T-helper 2 cell treated with Interferon-gamma antibody and Interleukin-4, amounts not matched to agents 100 ng/mL and 5 ng/mL, for 36 hours (primary cell): ENCODE results near the gene SUPT16H. TPM values are rescaled to one million over a fixed set of nuclear protein-coding genes. Genes with fewer than 3 reads are reported as not detected.
"Not testable (repeated sequence)": the region's sequence is repeated elsewhere in the genome, so short reads cannot be mapped to it uniquely, and the experiment has no call there.

ENCODE experiments used
- intact Hi-C: fragments of 100-400 bp; cut with micrococcal nuclease; formaldehyde crosslinking; loops from one replicate; pipeline ENCODE4 v1.15.1; 2023
- total RNA-seq: library from RNA; stranded (reverse); gene quantifications from 2 replicates; pipeline ENCODE4 v1.2.3, GENCODE V29; 2022

The SUPT16H gene
- total RNA-seq = 130 and 137 TPM in 2 replicates

DNA sequence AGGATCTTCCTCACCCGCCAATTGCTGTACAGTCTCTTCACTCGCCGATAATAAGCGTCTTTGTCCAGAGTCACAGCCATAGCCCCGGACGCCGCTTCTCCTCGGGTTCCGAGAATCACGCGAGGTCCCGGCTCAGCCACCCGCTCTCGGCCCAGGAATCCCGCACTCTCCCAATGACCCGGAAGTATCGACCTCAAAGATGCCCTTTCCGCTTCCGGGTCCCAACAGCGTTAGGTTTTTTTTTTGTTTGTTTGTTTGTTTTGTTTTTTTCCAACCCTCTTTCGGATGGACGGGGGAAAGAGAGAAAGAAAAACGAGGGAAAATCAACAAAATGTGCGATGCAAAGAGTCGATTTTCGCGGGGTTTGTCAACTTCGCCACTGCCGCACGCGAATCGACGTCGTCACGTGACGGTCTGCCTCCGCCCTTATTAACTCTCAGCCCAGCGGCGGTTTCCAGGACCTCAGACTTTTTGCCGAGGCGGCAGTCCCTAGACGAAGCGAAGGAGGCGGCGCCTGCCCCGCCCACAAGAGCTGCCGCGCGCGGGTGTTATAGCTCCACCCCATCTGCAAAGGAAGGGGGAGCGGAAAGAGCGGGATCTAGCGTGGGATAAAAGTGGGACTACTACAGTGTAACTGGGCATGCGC, at the start of gene SUPT16H:
Gene SUPT16H, minus strand, starts transcription at position 172 of the 646 bp plus-strand sequence. Its CDS starts 92 bp downstream, at position 80.
- intact Hi-C loops = loop anchor here (1.0 to 5.0 kb wide), 9 partner anchors 53 to 282 kb away; partner anchors contain the start of genes CHD8, HNRNPC, METTL3 and TMEM253

DNA sequence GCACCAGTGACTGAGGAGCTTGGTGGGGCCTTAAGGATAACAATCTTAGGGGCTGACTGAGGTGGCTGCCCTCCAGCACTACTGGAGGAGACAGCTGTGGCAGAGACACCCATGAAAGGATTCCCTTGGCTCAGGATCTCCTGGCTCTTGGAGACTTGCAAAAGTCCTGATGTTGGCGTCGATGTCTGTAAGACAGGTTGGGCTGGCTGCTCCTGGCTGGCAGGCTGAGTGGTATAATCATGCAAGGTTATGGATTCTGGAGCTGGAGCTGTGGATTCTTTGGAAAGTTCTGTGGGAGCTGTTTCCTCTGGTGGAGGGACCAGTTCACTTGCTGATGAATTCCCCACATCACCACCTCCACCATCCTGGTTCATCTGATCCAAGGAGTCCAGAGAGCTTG, 47.3 kb upstream of the SUPT16H start:
- intact Hi-C loops = loop anchor here (10.0 kb wide), 1 partner anchor 326 kb away; the partner anchor contains the start of gene TMEM253

DNA sequence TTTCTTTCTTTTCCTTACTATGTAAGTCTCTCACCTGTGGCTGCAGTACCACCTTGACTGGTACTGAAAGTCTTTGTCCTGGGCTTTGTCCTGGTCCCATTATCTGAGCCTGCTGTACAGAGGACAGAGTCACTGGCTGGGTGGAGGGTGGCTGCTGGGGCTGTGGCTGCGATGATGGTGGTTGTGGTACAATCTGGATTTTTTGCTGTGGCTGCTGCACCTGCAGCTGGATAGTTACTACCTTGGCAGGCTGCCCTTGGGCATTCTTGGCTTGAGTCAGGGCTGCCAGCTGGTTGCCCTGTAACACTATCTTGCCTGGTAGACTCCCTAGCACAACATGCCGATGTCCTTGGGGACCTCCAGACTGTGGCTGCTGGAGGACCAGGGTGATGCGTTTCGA, 45.1 kb upstream of the SUPT16H start:
- intact Hi-C loops = no loop called here

DNA sequence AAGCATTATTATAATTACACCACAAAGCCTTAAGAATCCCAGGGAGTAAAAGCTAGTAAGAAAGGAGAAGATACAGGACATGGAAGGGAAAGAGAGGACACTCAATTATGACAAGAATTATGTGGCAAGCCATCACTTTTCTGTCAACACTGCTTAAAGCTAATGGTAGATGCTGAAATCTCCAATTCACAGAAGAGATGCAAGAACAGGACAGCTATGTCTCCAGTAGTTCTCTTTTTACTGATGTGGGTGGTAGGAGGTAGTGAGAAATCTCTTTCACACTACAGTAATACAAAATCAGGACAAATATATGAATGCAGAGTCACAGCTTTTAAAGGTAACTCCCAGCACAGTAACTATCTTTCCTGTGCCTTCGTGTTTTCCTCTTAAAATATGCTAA, 42.9 kb upstream of the SUPT16H start:
- intact Hi-C loops = no loop called here

DNA sequence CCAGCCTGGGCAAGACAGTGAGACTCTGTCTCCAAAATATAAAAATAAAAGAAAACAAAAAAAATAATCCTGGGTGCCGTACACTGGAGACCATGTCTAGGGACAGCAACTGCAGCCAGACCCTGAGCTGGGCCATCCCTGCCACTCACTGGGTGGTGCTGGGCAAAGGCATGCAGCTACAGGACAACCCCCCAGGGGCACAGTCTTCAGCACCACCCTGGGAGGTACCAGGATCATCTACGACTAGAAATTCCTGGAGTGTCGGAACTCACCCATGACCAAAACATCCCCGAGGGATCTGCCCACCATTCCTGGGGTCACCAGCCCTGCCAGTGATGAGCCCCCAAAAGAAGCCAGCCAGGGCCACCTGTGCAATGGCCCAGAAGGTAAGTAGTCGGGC, 35.7 kb upstream of the SUPT16H start:
- intact Hi-C loops = no loop called here

DNA sequence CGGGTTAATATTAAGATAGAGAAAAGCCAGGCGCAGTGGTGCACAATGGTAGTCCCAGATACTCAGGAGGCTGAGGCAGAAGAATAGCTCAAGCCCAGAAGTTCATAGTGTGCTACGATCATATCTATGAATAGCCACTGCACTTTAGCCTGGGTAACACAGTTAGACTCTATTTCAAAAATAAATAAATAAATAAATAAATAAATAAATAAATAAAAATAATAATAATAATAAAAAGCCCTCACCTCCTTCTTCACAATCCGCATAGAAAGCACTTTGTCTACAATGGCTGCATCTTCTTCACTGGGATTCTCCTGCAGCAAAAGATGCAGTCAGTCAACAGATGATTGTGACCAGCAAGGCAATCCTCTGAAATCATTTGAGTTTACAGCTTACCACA, 31.5 kb upstream of the SUPT16H start:
- intact Hi-C loops = no loop called here

DNA sequence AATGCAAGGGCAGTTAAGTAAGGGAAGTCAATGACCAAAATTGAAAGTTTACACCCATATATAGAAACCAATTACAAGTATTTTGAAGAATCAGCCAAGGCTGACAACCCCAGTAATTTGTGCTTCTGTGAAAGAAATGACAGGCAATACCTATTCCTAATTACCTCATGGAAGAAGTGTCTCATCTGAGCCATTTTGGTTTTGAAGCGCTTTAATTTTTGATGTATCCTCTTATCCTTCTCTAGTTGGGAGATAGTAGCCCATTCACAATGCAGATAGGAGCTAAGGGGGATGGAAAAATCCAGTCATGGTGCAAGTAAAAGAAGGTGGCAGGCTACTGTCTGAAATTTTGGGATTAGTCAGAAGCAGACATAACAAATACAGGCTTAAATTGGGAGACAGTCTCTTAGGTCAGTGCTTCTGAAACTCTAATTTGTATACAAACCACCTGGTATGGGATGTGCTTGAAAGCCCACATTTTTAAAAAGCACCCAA, 30.4 kb upstream of the SUPT16H start:
- intact Hi-C loops = no loop called here

DNA sequence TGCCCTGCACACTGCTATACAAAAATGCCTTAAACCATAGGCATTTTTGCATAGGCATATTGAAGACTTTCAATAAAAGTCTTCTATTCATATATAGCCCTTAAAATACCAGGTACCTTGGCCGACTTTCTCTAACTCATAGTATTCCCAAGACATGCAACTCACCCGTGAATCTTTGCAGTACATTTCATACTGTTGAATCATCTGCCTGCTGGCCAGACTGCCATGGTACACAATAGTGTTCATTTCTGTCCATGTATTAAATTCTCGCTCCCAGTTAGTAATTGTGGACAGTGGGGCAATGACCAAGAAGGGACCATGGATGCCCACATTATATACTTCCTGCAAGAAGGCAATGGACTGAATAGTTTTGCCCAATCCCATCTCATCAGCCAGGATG, 24.3 kb upstream of the SUPT16H start:
- intact Hi-C loops = no loop called here

DNA sequence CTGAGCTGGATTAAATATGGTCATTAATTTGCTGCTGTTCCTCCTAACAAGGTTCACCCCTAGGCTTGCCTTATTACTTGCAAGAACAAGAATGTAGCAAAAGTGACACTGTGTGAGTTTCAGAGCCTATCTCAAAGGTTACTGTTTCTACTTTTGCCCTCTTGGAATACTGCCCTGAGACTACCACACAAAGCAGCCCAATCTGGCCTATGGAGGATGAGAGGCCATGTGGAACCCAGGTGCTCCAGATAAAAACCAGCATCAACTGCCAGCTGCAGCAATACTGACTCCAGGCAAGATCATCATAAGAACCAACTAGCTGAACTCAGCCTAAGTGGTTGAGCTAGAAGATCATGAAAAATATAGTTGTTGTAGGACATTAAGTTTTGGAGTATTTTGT, 22.4 kb upstream of the SUPT16H start:
- intact Hi-C loops = no loop called here

DNA sequence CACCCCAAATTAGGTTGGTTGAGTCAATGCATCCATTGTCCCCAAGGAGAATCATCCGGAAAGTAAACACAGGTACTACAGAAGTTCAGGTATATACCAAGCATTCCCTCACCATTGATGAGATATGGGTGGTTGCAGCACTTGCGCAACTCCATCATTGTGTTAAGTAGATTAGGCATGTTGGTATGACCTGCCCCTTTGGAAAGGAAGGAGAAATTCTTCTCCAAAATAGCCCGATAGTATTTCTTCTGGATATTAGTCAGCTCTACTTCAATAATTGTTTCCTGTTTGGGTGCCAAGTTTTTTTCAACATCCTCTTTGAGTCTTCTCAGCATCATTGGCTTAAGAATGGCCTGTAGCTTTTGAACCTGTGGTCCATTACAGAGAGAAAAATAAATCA, 21.3 kb upstream of the SUPT16H start:
- intact Hi-C loops = no loop called here

DNA sequence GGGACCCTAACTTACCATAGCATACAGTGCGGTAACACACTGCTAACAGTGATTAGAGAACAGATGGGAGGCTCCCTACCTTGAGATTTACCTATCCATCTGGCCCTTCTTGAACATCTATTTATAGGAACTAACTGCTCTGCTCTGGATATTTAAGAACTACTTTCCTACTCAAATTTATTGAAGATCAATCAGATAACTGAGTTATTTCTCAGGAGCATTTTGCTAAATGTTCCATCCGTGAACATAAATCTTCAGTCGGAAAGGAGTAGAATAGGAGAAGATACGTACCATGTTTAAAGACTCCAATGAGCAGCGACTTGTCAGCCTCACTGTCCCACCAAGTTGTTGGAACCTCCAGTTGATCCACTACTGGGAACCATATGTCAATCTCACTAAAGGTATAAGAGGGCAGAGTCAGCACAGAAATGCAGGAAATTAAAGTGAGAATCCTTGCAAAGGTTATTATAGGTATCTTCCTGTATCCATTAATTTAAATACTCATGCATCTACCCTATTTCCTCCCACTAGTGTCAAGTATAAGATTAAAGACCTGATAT, 15.6 kb upstream of the SUPT16H start:
- intact Hi-C loops = no loop called here

DNA sequence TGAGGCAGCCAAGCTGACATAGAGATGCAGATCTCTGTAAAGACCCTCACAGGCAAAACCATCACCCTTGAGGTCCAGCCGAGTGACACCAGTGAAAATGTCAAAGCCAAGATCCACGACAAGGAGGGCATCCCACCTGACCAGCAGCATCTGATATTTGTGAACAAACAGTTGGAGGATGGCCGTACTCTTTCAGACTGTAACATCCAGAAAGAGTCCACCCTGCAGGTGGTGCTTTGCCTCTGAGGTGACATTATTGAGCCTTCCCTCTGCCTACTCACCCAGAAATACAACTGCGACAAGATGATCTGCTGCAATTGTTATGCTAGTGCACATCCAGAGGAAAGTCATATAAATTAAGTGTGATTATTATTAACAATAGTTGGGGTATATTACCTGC, 15.1 kb upstream of the SUPT16H start:
- intact Hi-C loops = no loop called here

DNA sequence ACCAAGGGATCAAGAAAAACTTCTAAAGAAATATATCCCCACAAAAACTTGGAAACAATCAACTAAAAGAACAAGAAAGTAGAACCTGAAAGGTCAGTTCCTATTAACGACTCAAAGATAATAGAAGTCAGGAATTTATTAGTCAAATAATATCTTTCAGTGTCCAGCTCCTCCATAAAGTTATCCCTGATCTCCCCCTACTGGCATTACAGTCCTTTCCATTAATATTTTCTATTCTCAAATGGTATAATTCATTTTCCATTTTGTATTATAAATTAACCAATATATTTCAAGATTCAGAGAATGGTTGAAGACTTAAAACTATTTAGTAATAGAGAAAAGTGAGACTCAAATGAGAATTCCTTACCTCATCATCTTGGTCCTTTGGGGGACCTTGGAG, 11.6 kb upstream of the SUPT16H start:
- intact Hi-C loops = no loop called here

DNA sequence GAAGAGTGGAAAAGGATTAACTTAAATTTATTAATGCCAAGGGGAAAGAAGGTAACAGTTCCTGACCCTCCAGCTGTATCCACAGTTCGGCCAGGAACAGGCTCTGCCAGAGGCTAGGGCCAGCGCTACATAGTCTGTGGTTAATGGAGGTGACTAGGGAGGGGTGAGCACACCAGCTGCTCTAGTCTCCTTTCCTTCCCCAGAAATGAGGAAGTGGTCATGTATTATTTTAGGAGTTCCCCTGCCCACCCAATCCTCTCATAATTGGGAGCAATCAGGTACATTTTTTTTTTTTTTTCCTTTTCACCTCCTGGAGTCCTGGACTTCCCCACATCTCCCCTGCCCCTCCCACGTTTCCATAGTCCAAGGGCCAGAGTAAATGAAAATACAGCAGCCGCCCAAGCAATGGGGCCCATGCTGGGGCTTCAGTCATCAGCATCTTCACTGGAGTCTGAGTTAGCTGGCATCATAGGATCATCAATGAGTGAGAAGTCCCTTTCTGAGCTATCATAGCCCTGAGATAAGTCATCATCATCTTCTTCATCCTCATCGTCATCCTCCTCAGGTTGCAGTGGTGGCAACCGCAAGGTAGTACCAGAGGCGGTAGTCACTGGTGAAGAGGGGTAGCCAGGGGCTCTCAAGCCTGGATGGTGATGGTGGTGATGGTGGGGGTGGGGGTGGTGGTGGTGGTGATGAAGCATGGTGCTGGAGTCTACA, 1.5 kb upstream of the SUPT16H start:
- intact Hi-C loops = loop anchor here (2.0 kb wide), 2 partner anchors 77 to 125 kb away; partner anchors contain the start of gene METTL3

DNA sequence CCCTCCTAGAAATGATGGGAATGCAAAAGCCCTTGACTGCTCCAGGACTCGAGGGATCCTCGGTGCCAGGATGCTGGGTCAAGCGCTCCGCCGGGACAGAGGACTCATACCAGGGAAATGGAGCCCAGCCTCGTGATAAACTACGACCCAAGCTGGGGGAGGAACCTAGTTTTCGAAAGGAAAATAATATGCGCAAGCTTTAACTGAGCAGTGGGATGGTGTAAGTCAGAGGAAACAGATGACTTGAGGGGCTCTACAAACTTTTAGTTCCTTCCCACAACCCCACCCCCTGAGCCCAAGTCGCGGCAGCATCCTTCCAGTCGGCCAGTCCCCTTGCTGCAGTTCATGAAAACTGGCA, 654 bp upstream of the SUPT16H start:
- intact Hi-C loops = loop anchor here (1.0 to 5.0 kb wide), 9 partner anchors 53 to 282 kb away; partner anchors contain the start of genes CHD8, HNRNPC, METTL3 and TMEM253

DNA sequence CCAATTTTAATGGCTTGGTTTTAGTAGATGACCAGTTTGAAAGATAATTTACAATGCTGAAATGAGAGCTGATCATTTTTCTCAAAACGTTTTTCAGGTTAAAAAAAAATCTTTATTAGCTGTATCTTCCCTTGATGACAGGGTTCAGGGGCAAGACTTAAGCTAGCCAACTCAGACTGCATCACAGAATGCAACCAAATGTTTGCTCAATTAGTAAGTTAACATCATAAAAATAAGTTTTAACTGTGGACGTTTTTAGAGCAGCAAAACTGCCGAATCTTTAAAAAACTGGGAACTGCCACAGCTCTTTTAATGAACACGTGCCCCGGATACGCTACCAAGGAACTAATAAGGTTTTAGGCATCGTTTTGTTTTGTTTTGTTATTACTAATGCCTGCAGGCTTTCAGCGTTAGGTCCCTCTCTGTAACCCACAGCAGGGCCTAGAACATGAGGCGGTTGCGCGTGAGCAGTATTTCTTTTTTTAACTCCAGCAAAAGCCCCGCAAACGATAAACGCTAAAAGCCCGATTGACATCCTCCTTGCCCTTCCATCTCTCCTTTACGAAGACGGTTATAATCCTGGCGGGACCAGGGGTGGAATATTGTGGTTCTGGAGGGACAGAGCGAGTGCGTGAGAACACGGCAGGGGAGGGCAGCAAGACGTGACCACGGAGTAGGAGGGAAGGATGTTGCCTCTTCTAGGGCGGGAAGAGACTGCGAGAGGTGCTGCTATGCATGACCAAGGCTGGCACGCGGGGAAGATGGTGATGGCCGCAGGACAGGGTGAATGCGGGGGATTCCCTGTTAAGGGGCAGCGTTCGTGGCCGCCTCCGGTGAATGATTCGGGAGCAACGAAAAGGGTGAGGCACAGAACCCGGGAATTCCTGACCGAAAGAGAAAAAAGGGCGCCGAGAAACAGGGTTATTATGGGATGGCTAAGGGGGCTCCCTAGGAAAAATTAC, 652 bp downstream of the SUPT16H start:
- intact Hi-C loops = loop anchor here (5.0 kb wide), 2 partner anchors 151 to 281 kb away; partner anchors contain the start of gene TMEM253

DNA sequence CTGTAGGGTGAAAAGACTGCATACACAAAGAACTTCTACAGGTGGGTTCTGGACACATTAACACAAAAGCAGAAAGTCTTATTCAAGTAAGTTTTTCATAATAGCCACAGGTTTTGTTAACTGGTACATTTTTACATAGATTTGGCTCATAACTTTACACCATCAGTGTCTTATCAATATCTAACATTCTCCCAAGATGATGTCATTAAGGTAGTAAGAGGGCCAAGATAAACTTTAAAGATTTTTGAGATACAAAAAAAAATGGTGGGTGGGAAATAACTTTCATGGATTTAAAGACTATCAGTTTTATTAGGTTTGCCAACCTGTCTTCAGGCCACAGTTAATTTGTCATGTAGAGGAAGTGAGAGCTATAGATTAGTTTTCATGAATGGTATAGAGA, 1.7 kb downstream of the SUPT16H start:
- intact Hi-C loops = loop anchor here (5.0 kb wide), 2 partner anchors 150 to 280 kb away; partner anchors contain the start of gene TMEM253

DNA sequence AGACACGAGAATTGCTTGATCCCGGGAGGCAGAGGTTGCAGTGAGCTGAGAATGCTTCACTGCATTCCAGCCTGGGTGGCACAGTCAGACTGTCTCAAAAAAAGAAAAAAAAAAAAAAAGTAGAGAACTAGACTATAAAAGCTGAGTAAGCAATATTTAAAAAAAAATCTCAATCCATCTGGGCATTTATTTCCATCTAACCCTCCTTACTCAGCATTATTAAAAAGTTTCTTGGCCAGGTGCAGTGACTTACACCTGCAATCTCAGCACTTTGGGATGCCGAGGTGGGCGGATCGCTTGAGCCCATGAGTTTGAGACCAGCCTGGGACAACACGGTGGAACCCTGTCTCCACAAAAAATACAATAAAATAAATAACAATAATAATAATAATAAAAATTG, 4.5 kb downstream of the SUPT16H start:
- intact Hi-C loops = no loop called here

DNA sequence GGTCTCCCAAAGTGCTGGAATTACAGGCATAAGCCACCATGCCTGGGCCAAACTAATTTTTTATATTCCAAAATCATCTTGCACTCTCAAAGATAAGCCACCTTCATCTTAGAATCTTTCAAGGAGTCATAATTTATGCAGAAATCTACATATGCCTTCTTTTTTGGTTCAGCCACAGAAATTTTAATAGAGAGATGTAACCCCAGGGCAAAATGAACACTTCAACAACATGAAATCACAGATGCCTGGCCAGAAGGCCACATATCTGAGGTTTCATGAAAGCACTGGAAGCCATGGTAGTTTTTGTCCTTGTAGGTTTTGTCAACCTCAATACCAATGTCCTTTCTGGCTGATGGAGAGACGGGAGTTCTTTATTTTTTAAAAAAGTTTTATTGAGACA, 9.8 kb downstream of the SUPT16H start:
- intact Hi-C loops = no loop called here

DNA sequence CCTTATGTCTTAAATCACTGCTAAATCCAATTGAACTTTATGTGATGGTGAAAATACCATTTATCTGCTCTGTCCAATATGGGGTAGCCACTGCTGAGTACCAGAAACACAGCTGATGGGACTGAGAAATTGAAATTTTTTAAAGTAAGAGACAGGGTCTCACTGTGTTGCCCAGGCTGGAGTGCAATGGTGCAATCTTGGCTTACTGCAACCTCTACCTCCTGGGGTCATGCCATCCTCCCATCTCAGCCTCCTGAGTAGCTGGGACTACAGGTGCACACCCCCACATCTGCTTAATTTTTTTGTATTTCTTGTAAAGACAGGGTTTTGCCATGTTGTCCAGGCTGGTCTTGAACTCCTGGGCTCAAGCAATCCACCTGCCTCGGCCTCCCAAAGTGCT, 11.0 kb downstream of the SUPT16H start:
- intact Hi-C loops = not testable (repeated sequence)
